Measurements from ENCODE around the gene TAB2.
"Not testable (repeated sequence)": the region's sequence is repeated elsewhere in the genome, so short reads cannot be mapped to it uniquely, and the experiment has no call there.

TAB2 gene

GRCh38 chr6:149443411-149444181 lies 126.1 kb downstream of the TAB2 start:
- no peak for DNase-seq (ENCODE audit: low read depth in 2 of 2)

- not testable (repeated sequence) for DNase-seq (ENCODE audit: low read depth in 2 of 2)
These were observed 127.0 kb downstream of the TAB2 start for GRCh38 chr6:149444360-149445094.

- no peak for DNase-seq (ENCODE audit: low read depth in 2 of 2)
These were observed 127.6 kb downstream of the TAB2 start for GRCh38 chr6:149445095-149445466.

- no peak for DNase-seq (ENCODE audit: low read depth in 2 of 2)
These were observed 128.1 kb downstream of the TAB2 start for GRCh38 chr6:149445573-149445972.

- DNase-seq (ENCODE audit: low read depth in 2 of 2), result no peak
These were observed 129.4 kb downstream of the TAB2 start for GRCh38 chr6:149446791-149447376.

- DNase-seq (ENCODE audit: low read depth in 2 of 2), result no peak
These were observed 131.4 kb downstream of the TAB2 start for GRCh38 chr6:149448821-149449453.

GRCh38 chr6:149449831-149450678 lies 132.5 kb downstream of the TAB2 start:
- DNase-seq (ENCODE audit: low read depth in 2 of 2), result no peak

GRCh38 chr6:149450679-149451375 lies 133.3 kb downstream of the TAB2 start:
- DNase-seq (ENCODE audit: low read depth in 2 of 2), result no peak

GRCh38 chr6:149451376-149452036 lies 134.0 kb downstream of the TAB2 start:
- DNase-seq (ENCODE audit: low read depth in 2 of 2), result no peak

GRCh38 chr6:149452037-149452939 lies 134.8 kb downstream of the TAB2 start:
- DNase-seq (ENCODE audit: low read depth in 2 of 2), result no peak

- DNase-seq (ENCODE audit: low read depth in 2 of 2), result no peak
These were observed 136.3 kb downstream of the TAB2 start for GRCh38 chr6:149453597-149454345.

GRCh38 chr6:149454346-149454848 lies 136.9 kb downstream of the TAB2 start:
- DNase-seq (ENCODE audit: low read depth in 2 of 2), result no peak

GRCh38 chr6:149455031-149455732 lies 137.7 kb downstream of the TAB2 start:
- DNase-seq (ENCODE audit: low read depth in 2 of 2), result no peak

- no peak for DNase-seq (ENCODE audit: low read depth in 2 of 2)
These were observed 139.0 kb downstream of the TAB2 start for GRCh38 chr6:149456311-149457021.

- DNase-seq (ENCODE audit: low read depth in 2 of 2), result no peak
These were observed 139.9 kb downstream of the TAB2 start for GRCh38 chr6:149457316-149457884.

GRCh38 chr6:149458196-149458595 lies 140.7 kb downstream of the TAB2 start:
- DNase-seq (ENCODE audit: low read depth in 2 of 2), result no peak

GRCh38 chr6:149458806-149459205 lies 141.3 kb downstream of the TAB2 start:
- no peak for DNase-seq (ENCODE audit: low read depth in 2 of 2)

All from stimulated activated CD4-positive, alpha-beta T cell treated with anti-CD3 and anti-CD28 coated beads, Interleukin-1b, Interleukin-23, amount 100 ng/mL, for 4 hours (primary cell).